Myocyte (in vitro differentiated cells): ENCODE results near the gene LRRC74B. TPM values are rescaled to one million over a fixed set of nuclear protein-coding genes. Genes with fewer than 3 reads are reported as not detected.
"Not testable (repeated sequence)": the region's sequence is repeated elsewhere in the genome, so short reads cannot be mapped to it uniquely, and the experiment has no call there.

Source experiments
- DNase-seq: peaks from one replicate; pipeline ENCODE4 v3.0.0-alpha.2; 2012; ENCODE audit warnings: low read depth
- polyA plus RNA-seq: library from polyadenylated mRNA; unstranded; fragments of >200 nt; gene quantifications from one replicate; pipeline ENCODE4 v1.2.1, GENCODE V29; 2012; ENCODE audit warnings: missing spikeins
- total RNA-seq: library from RNA; depleted of rRNA; stranded (reverse); fragments of >200 nt; gene quantifications from 2 replicates; pipeline ENCODE4 v1.2.3, GENCODE V29; 2014

Gene LRRC74B, protein sequence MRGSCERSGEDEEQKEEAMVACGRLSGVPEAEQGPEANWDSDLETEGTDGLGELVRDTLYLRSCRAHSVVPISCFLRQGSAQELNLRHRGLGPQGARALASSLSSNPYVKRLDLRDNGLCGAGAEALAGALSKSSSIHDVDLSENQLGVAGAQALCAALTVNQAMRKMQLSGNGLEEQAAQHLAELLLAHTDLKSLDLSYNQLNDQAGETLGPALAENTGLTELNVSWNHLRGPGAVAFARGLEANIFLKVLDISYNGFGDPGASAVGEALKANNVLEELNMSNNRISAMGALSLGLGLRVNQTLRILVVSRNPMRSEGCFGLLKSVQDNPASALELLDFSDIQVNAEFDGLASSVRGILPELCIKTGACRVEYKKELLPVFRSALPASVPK
- total RNA-seq, result 0.08 and 0.88 TPM in 2 replicates
- polyA plus RNA-seq, result 0.06 TPM

DNA sequence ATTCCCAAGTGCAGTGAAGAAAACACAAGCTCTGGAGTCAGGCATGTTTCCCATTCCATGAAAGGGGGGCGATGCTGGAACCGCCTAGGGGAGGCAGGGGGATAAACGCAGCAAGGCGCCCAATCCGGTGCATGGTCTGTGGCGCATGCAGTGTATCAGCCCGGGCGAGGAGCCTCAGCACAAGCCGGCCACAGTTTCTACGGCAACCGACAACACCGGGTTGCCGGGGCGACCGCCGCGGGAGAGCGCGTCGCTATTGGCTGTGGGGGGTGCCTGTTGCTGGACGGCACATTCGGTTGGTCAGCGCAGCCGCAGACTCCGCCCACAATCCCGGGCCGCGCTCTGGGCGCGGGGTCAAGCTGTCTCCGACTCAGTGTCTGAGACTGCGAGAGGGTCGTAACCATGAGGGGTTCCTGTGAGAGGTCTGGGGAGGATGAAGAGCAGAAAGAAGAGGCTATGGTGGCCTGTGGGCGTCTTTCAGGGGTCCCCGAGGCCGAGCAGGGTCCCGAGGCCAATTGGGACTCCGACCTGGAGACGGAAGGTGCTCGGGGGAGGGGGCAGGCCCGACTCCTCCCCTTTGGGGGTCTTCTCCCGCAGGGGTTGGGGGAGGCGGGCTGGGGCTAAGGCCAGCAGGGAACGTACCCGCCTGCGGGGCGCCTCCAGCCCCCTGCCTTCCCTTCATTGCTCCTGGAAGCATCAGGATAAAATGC is at the start of gene LRRC74B:
LRRC74B (plus strand) TSS at position 362 of the 710 bp plus-strand sequence; CDS start at position 403, 41 bp downstream.
- peak; percentile 96 for DNase-seq

DNA sequence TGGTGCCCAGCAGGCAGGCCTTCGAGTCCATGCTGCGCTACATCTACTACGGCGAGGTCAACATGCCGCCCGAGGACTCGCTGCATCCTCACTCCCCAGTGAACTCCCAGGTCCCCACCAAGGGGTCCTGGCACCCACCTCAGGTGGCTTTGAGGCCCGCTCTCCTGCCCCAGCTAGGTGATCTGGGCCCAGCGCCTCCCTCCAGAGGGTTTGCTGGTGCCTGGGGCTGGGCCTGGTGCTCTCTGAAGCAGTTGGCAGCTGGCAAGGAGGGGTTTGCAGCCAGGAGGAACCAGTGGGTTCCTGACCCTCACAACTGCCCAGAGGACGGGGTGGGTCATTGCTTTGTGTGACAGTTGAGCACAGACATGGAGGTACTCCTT is 49.7 kb upstream of the LRRC74B start:
- no peak for DNase-seq

DNA sequence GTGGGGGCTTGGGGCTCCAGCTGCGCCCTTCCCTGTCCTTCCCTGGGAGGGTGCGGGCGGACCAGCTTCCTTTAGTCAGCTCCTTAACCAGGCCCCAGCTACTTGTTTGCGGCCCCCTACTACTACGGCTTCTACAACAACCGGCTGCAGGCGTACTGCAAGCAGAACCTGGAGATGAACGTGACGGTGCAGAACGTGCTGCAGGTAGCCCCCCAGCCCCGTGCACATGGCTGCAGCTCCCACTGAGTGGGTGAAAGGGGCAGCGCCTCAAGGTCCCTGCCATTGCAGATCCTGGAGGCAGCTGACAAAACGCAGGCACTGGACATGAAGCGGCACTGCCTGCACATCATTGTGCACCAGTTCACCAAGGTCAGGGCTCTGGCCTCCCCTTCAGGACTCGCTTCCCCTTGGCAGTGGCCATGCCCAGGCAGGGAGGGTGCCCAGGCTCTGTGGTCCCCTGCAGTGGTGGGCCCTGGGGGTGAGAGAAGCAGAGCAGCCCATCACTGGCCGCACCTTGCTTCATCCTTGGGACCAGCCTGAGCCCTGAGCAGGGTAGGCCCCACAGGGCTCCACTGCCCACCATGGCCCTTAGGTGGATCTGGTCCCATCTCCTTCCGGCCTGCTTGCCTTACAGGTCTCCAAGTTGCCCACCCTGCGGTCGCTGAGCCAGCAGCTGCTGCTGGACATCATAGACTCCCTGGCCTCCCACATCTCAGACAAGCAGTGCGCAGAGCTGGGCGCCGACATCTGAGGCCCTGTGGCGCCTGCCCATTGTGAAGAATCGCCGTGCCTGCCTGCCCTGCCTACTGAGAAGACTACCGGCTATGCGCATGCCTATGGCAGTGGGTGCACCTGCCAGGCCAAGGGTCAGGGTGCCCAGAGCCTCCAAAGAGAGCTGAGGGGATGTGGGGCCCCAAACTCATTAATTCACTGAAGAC is 48.9 kb upstream of the LRRC74B start:
- DNase-seq, result no peak

DNA sequence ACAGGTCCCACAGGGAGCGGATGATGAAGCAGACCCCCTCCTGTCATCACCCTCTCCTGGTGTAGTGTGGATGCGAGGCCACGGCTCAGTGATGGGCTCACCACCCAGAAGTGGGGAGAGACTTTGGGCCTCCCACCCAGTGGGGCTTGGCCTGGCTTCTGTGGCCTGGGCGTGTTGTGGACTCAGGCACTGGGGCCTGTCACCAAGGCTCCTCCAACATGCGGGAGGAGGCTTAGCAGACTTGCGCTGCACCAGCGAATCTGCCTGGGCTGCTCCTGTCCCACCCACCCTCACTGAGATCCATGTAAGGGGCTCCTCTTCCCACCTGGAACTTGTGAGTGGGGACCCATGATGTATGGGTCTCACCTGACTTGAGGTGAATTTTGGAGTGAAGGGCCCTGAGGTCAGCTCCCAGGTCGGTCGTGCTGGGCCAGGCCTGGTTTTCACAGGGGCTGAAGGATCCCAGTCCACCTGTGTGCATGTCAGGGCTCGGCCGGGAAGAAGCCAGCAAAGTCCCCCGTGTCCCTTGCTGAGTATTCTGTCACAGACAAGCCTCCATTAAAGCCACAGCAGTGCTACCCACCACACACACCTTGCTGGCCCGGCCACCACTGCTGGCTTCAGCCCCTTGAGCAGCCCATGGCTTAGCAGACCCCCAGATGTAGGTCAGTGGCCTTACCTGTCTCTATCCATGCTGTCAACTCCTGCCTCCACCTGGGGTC is 48.0 kb upstream of the LRRC74B start:
- DNase-seq, result no peak

DNA sequence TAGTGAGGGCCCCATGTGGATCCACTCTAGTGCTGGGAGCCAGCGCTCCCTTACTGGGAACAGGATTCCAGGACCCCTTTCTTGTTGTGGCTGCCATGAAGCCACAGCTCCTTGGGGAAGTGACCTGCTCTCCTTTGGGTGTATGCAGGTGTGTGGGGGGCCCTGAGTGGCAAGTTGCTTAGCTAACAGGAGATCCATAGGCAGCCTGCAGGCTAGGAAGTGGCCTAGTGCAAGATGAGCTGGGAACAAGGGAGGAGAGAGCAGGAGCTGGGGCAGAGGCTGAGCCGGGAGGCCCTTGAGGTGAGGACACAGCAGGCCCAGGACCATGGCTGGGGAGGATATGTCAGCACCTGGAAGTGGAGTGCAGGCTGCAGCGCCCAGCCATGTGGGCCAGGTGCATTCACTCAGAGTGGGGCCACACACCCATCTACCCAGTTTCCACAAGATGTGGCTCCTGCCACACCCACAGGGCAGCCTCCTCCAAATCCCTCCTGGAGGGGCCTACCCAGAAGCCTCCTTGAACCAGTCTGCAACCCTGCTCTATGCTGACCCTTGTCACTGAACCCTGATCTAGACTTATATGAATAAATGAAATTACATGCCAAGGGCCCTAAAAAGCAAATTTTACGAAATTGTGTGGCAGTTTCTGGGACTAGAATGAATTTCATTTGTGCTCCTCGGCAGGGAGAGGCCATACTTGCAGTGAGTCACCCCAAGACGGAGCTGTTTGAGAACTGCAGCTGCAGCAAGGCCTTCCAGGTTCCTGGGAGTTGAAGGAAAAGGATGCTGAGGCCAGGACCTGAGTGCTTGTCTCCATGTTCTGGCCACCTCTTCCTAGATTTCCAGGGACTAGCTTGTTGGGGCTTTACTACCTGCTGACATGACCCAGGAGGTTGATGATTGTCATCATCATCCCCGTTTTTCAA is 47.1 kb upstream of the LRRC74B start:
- no peak for DNase-seq

DNA sequence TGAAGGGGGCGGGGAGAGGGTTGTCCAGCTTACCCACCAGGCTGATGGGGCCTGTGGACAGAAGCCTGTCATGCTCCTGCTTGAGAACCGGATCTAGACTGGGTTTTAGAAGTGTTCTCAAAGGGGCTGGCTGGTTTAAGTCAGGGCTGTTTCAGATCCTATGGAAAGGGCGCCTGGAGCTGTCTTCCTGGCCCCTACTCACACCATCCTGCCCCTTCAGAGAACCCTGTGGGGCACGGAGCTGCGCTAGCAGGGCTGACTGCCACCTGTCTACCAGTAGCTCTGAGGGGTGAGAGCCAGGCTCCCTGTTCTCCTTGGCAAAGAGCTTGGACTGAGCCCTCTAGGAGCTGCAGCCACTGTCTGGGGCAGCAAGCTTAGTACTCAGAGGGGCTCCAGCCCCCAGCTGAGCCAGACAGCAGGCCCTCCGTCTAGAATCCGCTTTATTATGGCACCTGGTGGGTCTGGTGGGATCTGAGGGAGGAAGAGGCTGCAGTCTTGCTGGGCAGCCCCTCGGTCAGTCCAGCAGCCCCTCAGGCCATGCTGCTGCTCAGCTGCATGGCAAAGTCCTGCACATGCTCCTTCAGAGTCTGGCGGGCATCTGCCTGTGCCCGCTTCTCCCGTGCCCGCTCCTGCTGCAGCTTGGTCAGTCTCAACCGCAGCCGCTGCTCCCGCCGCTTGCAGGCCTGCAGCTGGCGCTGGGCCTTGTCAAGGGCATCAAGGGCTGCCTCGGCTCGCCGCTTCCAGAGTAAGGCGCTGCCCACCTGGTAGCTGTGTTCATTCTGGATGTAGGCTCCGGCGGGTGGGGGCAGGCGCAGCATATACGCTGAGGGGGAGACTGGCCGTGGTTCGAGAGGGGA is 46.2 kb upstream of the LRRC74B start:
- no peak for DNase-seq

DNA sequence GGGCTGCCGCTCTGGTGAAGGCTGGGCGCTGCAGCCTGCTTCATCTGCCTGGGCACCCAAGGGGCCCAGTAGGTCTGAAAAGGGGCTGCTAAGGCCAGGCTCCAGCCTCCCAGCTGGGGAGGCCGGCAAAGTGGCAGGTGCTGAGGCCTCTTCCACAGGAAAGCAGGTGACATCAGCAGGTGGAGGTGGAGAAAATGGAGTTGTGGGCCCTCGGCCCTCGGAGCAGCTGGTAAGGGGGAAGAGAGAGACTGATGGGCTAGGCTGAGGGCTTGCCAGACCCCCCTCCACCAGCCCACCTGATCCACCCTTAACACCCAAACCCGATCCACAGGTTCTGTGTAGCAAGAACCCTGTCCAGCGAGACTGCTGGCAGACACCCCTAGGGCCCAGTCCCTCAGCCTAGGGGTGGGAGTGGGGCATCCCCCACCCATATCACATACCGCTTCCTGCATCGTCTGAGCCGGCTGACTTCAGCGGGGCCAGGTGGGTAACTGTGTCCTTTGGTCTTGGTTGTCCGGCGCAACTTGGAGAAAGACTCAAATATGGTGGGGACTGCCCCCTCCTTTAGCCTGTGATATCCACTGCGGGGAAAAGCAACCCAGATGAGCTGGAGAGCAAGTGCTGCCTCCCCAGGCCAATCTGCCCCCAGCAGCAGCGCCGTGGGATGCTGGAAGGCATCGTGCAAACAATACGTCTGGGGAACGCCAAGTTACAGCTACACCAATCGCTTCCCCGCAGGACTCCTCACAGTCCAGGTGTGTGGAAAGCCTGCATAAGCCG is 45.3 kb upstream of the LRRC74B start:
- DNase-seq, result no peak

DNA sequence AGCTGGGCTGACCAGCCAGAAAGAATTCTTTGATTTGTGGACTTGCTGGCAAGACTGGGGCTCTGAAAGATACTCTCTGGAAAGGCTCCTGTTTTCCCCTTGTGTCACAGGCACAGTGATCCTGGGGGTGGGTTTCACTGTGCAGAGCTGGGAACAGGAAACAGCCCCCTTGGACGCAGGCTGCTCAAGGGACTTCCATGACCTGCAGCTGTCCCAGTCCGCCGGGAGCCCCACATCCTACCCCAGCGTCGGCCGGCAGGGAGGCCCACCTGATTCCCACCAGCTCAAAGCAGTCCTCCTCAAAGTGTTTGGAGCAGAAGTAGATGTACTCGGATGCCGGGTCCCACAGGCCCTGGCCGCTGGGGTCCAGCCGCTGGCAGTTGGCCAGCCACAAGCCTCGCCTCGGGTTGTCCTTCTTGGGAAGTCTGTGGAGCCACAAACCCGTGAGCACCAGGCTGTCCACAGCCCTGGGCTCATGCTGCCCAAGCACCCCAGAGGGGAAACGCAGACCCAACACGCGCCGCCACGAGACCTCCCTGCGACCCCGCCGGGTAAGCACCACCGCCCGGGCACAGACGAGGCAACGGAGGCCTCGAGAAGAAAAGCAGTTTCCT is 44.7 kb upstream of the LRRC74B start:
- no peak for DNase-seq

DNA sequence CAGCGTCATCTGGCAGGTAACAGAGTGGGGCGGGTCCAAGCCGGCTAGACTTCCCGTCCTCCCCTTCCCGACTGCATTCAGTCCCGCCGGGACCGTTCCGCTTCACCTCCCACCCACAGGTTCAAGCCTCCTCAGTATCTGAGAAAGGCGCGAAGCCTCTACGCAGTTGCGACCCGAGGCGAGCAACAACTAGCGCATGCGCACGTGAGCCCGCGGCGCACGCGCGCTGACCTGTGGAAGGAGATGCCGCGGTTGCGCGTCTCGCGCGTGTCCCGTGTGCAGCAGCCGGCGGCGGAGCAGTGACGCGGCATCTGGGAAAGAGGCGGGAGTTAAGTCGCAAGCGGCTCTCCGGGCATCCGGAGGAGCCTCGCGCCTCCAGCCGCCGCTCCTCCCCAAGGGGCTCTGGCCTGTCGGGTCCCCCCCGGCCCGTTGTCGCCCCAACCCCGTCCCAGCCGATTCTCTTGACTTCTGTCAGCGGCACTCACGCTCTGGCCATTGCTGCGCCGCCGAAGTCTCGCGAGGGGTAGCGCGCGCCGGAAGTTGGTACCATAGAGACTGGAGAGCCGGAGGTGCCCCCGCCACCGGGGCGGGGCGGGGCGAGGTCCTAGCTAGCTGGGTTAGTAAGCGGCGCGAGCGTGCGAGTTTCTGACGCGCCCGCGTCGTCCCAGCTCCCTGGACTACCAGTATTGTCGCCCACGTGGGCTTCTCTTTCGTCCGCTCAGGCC is 44.0 kb upstream of the LRRC74B start, which contains the start of gene THAP7:
THAP7 (minus strand) TSS at position 518 of the 725 bp plus-strand sequence; CDS start at position 311, 207 bp downstream.
- DNase-seq, result peak; percentile 97

DNA sequence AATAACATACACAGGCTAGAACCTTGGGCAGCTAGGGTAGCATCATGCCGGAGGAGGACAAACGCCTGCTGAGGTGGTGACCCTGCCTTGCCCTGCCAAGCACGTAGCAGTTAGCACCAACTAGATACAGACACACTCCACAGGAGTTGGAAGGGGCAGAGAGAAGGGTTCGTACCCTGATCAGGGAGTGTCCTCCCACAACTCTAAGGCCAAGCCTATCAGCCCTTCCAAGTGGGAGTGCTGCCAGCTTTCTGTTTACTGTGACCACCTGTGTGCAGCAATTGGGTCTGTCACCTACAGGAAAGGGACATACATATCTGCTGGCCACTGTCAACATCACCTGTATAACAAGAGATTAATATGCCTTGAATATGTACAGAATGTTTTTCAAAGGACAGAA is 42.0 kb upstream of the LRRC74B start:
- no peak for DNase-seq

DNA sequence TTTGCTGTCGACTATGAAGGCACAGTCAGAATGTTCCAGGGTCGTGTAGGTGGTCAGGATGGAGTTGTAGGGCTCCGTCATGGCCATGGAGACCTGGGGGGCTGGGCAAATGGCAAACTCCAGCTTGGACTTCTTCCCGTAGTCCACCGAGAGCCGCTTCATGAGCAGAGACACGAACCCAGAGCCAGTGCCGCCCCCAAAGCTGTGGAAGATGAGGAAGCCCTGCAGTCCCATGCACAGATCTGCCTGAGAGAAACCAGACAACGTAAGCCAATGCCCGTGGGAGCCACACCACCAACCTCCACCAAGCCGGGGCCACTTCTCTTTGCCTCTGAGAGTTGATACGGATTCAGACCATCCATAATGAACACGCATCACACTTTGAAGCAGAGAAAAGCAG is 36.5 kb upstream of the LRRC74B start:
- not testable (repeated sequence) for DNase-seq

DNA sequence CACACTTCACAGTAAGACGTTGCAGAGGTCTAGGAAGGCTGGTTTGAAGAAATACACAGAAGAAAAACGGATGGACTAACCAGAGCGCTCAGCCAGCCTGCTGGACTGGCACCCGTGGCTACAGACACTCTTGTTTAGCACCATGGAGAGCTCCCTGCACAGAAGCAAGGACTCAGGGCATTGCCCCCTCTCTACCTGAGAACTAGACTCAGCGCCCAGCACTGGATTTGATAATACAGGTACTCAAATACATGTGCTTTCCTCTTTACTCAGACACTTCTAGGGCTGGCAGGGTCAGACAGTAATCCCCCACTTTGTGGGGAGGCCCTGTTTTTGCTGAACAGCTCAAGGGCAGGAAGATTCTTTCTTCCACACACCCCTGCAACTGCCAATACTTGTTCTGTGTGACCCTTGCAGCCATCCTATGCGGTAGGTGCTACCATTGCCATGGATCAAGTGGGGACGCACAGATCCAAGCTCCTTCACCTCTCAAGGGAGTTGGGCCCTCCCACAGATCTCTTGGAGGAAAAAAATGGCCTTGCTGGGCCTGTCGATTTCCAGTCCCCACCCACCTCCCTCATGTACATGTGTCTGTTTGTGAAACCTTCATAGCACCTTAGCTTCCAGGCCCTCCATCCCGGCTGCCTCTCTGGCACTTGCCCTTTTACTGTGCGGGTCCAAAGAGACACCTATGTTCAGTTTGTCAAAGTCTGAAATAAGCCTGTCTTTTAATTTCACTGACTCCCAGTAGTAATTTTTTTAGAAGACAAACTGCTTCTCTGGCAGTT is 35.9 kb upstream of the LRRC74B start:
- peak; percentile 53 for DNase-seq

DNA sequence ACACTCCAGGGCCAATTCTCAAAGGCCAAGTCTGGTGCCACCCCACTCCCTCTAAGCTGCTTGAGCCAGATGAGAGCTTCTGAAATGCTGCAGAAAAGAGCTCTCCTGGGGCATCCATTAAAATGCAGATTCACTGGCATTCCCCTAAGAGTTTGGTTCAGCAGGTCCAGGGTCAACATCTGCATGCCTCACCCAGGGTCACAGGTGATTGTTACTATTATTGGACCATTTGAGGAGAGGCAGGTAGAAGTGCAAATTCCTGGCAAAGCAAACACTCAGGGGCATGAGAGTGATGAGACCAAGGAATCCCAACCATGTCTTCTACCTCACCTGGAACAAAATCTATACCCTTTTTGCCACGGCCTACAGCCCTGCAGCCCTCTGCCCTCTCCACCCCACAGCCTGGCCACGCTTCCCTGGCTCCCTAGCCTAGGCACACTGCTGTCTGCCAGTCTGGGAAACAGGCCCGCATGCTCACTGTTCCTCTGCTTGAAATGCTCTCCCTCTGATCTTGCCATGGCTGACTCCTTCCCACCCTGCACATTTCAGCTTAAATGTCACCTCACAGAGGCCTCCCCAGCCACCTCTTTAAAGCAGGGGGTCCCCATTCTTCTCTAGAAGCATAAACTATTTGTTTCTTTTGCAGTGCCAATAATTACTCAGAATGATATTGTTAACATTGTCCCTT is 35.2 kb upstream of the LRRC74B start:
- DNase-seq, result no peak

DNA sequence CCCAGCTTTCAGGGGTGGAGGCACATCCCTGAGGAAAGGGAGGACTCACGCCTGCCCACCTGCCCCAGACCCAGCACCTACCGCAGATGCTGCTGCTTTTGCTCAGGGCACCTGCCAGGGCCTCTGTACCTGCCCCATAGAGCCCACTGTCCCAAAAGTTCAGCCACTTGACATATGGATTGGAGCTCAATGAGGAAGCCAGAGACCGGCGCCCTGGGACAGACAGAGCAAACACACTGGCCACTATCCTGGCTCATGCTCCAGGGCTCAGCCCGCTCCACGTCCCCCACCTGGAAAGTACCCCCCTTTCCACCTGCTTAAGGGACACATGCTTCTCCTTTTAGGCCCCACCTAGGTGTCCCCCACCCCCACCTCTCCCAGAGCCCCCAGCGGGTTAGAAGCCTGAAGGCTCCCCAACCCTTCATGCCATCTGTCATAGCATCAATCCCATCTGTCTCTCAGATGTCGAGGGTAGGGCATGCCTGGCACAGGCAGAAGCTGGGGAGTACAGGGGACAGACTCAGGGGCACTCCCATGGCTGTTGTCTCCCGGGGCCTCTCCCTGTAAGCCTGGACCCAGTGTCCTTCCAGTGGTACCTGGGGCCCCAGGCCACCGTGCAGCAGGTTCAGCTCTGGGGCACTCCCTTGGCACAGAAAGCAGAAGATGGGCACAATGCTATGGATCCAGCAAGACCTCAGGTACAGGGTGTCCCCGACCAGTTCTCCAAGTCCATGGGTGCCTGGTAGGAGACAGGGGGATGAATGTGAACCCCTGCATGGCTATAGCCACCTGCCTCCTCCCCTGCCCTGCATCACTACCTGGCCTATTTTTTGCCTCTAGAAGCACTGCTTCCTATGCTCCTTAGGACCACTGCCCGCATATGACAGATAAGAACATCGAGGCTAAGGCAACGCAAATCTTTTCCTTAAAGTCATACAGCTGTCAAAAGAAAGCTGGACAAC is 33.0 kb upstream of the LRRC74B start:
- DNase-seq, result no peak
